ENCODE results near the gene ARSJ. TPM values are rescaled to one million over a fixed set of nuclear protein-coding genes. Genes with fewer than 3 reads are reported as not detected.
A peak's percentile ranks its signal among the peaks of the same experiment; 100 is the strongest.

Gene ARSJ
- polyA plus RNA-seq (2013), result not detected

- Histone ChIP-seq H3K27ac (ENCODE audit: insufficient read depth in 1 of 2, low read depth in 1 of 2, low read length in 2 of 2, poor library complexity in 1 of 2, severe bottlenecking in 2 of 2) (no peak within 1 kb of the TSS), H3K4me1 (ENCODE audit: control extremely low read depth in 1 of 4, control insufficient read depth in 4 of 4, insufficient read depth in 4 of 4, low read length in 3 of 4) (peaks cover 0 to 15% (median 14%) of the 10 kb centered on the region in 4 experiments), H3K27me3 (replicated peaks in 2 of 5; ENCODE audit: control insufficient read depth in 4 of 5, insufficient read depth in 5 of 5, low read length in 4 of 5) (peaks cover 12 to 40% (median 17%) of the 10 kb centered on the region in 5 experiments), H3K9me3 (ENCODE audit: control extremely low read depth in 1 of 5, control insufficient read depth in 4 of 5, insufficient read depth in 2 of 5, low read depth in 1 of 5, low read length in 4 of 5) (peaks cover 0 to 6% (median 0%) of the 10 kb centered on the region in 5 experiments), H3K4me3 (ENCODE audit: control insufficient read depth in 1 of 7, extremely low read depth in 1 of 7, insufficient read depth in 4 of 7, low read depth in 2 of 7, low read length in 6 of 7) (peak within 1 kb of the TSS; percentile 16 to 74 (median 59)), H3K36me3 (ENCODE audit: control insufficient read depth in 4 of 4, insufficient read depth in 4 of 4, low read length in 3 of 4) (no peaks in the 10 kb centered on the region)
- ChIA-PET POLR2A (no interaction called here), CTCF (interaction anchor here (0.9 kb wide), 1 partner anchor 14 kb away, joined by 3 read pairs; no protein-coding TSS in a partner anchor)
- peak in 2 of 3 donors; percentile 28 to 31 for DNase-seq
- WGBS (ENCODE audit: insufficient coverage), result 3% methylated on average over 34 of the region's 50 CpGs
Observed at GRCh38 chr4:113979148-113979904, at the start of gene ARSJ. TSS of gene ARSJ (minus strand) at chr4:113979647. CDS start at chr4:113978834, 813 bp downstream.

- Histone ChIP-seq H3K27ac (ENCODE audit: insufficient read depth in 1 of 2, low read depth in 1 of 2, low read length in 2 of 2, poor library complexity in 1 of 2, severe bottlenecking in 2 of 2) (no peak overlapping the region), H3K4me1 (ENCODE audit: control extremely low read depth in 1 of 4, control insufficient read depth in 4 of 4, insufficient read depth in 4 of 4, low read length in 3 of 4) (no peaks in the 10 kb centered on the region), H3K4me3 (ENCODE audit: control insufficient read depth in 1 of 7, extremely low read depth in 1 of 7, insufficient read depth in 4 of 7, low read depth in 2 of 7, low read length in 6 of 7) (no peak overlapping the region), H3K9me3 (ENCODE audit: control extremely low read depth in 1 of 5, control insufficient read depth in 4 of 5, insufficient read depth in 2 of 5, low read depth in 1 of 5, low read length in 4 of 5) (no peaks in the 10 kb centered on the region), H3K27me3 (replicated peaks in 2 of 5; ENCODE audit: control insufficient read depth in 4 of 5, insufficient read depth in 5 of 5, low read length in 4 of 5) (no peaks in the 10 kb centered on the region), H3K36me3 (ENCODE audit: control insufficient read depth in 4 of 4, insufficient read depth in 4 of 4, low read length in 3 of 4) (no peaks in the 10 kb centered on the region)
- CTCF ChIA-PET, result no interaction called here
- no peak for DNase-seq
- POLR2A ChIA-PET, result no interaction called here
Observed at GRCh38 chr4:114028071-114028470, 48.6 kb upstream of the ARSJ start.

GRCh38 chr4:114027596-114027995 is 48.1 kb upstream of the ARSJ start:
- Histone ChIP-seq H3K9me3 (ENCODE audit: control extremely low read depth in 1 of 5, control insufficient read depth in 4 of 5, insufficient read depth in 2 of 5, low read depth in 1 of 5, low read length in 4 of 5) (no peaks in the 10 kb centered on the region), H3K27me3 (replicated peaks in 2 of 5; ENCODE audit: control insufficient read depth in 4 of 5, insufficient read depth in 5 of 5, low read length in 4 of 5) (no peaks in the 10 kb centered on the region), H3K36me3 (ENCODE audit: control insufficient read depth in 4 of 4, insufficient read depth in 4 of 4, low read length in 3 of 4) (no peaks in the 10 kb centered on the region), H3K27ac (ENCODE audit: insufficient read depth in 1 of 2, low read depth in 1 of 2, low read length in 2 of 2, poor library complexity in 1 of 2, severe bottlenecking in 2 of 2) (no peak overlapping the region), H3K4me1 (ENCODE audit: control extremely low read depth in 1 of 4, control insufficient read depth in 4 of 4, insufficient read depth in 4 of 4, low read length in 3 of 4) (no peaks in the 10 kb centered on the region), H3K4me3 (ENCODE audit: control insufficient read depth in 1 of 7, extremely low read depth in 1 of 7, insufficient read depth in 4 of 7, low read depth in 2 of 7, low read length in 6 of 7) (no peak overlapping the region)
- DNase-seq, result no peak
- CTCF ChIA-PET, result no interaction called here
- POLR2A ChIA-PET, result no interaction called here

GRCh38 chr4:114026447-114026846 is 47.0 kb upstream of the ARSJ start:
- ChIA-PET CTCF (no interaction called here), POLR2A (no interaction called here)
- no peak overlapping the region for H3K4me3 ChIP-seq (ENCODE audit: control insufficient read depth in 1 of 7, extremely low read depth in 1 of 7, insufficient read depth in 4 of 7, low read depth in 2 of 7, low read length in 6 of 7)
- no peaks in the 10 kb centered on the region for H3K4me1 ChIP-seq (ENCODE audit: control extremely low read depth in 1 of 4, control insufficient read depth in 4 of 4, insufficient read depth in 4 of 4, low read length in 3 of 4)
- no peaks in the 10 kb centered on the region for H3K9me3 ChIP-seq (ENCODE audit: control extremely low read depth in 1 of 5, control insufficient read depth in 4 of 5, insufficient read depth in 2 of 5, low read depth in 1 of 5, low read length in 4 of 5)
- DNase-seq, result no peak
- no peaks in the 10 kb centered on the region for H3K27me3 ChIP-seq (replicated peaks in 2 of 5; ENCODE audit: control insufficient read depth in 4 of 5, insufficient read depth in 5 of 5, low read length in 4 of 5)
- no peaks in the 10 kb centered on the region for H3K36me3 ChIP-seq (ENCODE audit: control insufficient read depth in 4 of 4, insufficient read depth in 4 of 4, low read length in 3 of 4)
- WGBS (ENCODE audit: insufficient coverage), result 100% methylated on average over 3 of the region's 3 CpGs
- H3K27ac ChIP-seq (ENCODE audit: insufficient read depth in 1 of 2, low read depth in 1 of 2, low read length in 2 of 2, poor library complexity in 1 of 2, severe bottlenecking in 2 of 2), result no peak overlapping the region

- DNase-seq, result no peak
- H3K4me1 ChIP-seq (ENCODE audit: control extremely low read depth in 1 of 4, control insufficient read depth in 4 of 4, insufficient read depth in 4 of 4, low read length in 3 of 4), result no peaks in the 10 kb centered on the region
- H3K27me3 ChIP-seq (replicated peaks in 2 of 5; ENCODE audit: control insufficient read depth in 4 of 5, insufficient read depth in 5 of 5, low read length in 4 of 5), result no peaks in the 10 kb centered on the region
- POLR2A ChIA-PET, result no interaction called here
- WGBS (ENCODE audit: insufficient coverage), result 99% methylated on average over 5 of the region's 5 CpGs
- H3K9me3 ChIP-seq (ENCODE audit: control extremely low read depth in 1 of 5, control insufficient read depth in 4 of 5, insufficient read depth in 2 of 5, low read depth in 1 of 5, low read length in 4 of 5), result no peaks in the 10 kb centered on the region
- CTCF ChIA-PET, result no interaction called here
- no peak overlapping the region for H3K4me3 ChIP-seq (ENCODE audit: control insufficient read depth in 1 of 7, extremely low read depth in 1 of 7, insufficient read depth in 4 of 7, low read depth in 2 of 7, low read length in 6 of 7)
- no peaks in the 10 kb centered on the region for H3K36me3 ChIP-seq (ENCODE audit: control insufficient read depth in 4 of 4, insufficient read depth in 4 of 4, low read length in 3 of 4)
- no peak overlapping the region for H3K27ac ChIP-seq (ENCODE audit: insufficient read depth in 1 of 2, low read depth in 1 of 2, low read length in 2 of 2, poor library complexity in 1 of 2, severe bottlenecking in 2 of 2)
Observed at GRCh38 chr4:114025176-114025777, 45.8 kb upstream of the ARSJ start.

- POLR2A ChIA-PET, result no interaction called here
- Histone ChIP-seq H3K9me3 (ENCODE audit: control extremely low read depth in 1 of 5, control insufficient read depth in 4 of 5, insufficient read depth in 2 of 5, low read depth in 1 of 5, low read length in 4 of 5) (no peaks in the 10 kb centered on the region), H3K27ac (ENCODE audit: insufficient read depth in 1 of 2, low read depth in 1 of 2, low read length in 2 of 2, poor library complexity in 1 of 2, severe bottlenecking in 2 of 2) (no peak overlapping the region), H3K4me1 (ENCODE audit: control extremely low read depth in 1 of 4, control insufficient read depth in 4 of 4, insufficient read depth in 4 of 4, low read length in 3 of 4) (no peaks in the 10 kb centered on the region), H3K27me3 (replicated peaks in 2 of 5; ENCODE audit: control insufficient read depth in 4 of 5, insufficient read depth in 5 of 5, low read length in 4 of 5) (no peaks in the 10 kb centered on the region), H3K36me3 (ENCODE audit: control insufficient read depth in 4 of 4, insufficient read depth in 4 of 4, low read length in 3 of 4) (no peaks in the 10 kb centered on the region), H3K4me3 (ENCODE audit: control insufficient read depth in 1 of 7, extremely low read depth in 1 of 7, insufficient read depth in 4 of 7, low read depth in 2 of 7, low read length in 6 of 7) (no peak overlapping the region)
- 100% methylated on average over 2 of the region's 3 CpGs for WGBS (ENCODE audit: insufficient coverage)
- CTCF ChIA-PET, result no interaction called here
- no peak for DNase-seq
Observed at GRCh38 chr4:114021451-114021850, 42.0 kb upstream of the ARSJ start.

GRCh38 chr4:114019969-114020358 is 40.5 kb upstream of the ARSJ start:
- Histone ChIP-seq H3K36me3 (ENCODE audit: control insufficient read depth in 4 of 4, insufficient read depth in 4 of 4, low read length in 3 of 4) (no peaks in the 10 kb centered on the region), H3K4me1 (ENCODE audit: control extremely low read depth in 1 of 4, control insufficient read depth in 4 of 4, insufficient read depth in 4 of 4, low read length in 3 of 4) (no peaks in the 10 kb centered on the region), H3K9me3 (ENCODE audit: control extremely low read depth in 1 of 5, control insufficient read depth in 4 of 5, insufficient read depth in 2 of 5, low read depth in 1 of 5, low read length in 4 of 5) (no peaks in the 10 kb centered on the region), H3K4me3 (ENCODE audit: control insufficient read depth in 1 of 7, extremely low read depth in 1 of 7, insufficient read depth in 4 of 7, low read depth in 2 of 7, low read length in 6 of 7) (no peak overlapping the region), H3K27ac (ENCODE audit: insufficient read depth in 1 of 2, low read depth in 1 of 2, low read length in 2 of 2, poor library complexity in 1 of 2, severe bottlenecking in 2 of 2) (no peak overlapping the region), H3K27me3 (replicated peaks in 2 of 5; ENCODE audit: control insufficient read depth in 4 of 5, insufficient read depth in 5 of 5, low read length in 4 of 5) (no peaks in the 10 kb centered on the region)
- ChIA-PET POLR2A (no interaction called here), CTCF (no interaction called here)
- DNase-seq, result no peak
- 100% methylated on average over 1 of the region's 1 CpG for WGBS (ENCODE audit: insufficient coverage)
